ENCODE measurements around the gene SPRYD3.
"Not testable (repeated sequence)": the region's sequence is repeated elsewhere in the genome, so short reads cannot be mapped to it uniquely, and the experiment has no call there.

The SPRYD3 gene

DNA sequence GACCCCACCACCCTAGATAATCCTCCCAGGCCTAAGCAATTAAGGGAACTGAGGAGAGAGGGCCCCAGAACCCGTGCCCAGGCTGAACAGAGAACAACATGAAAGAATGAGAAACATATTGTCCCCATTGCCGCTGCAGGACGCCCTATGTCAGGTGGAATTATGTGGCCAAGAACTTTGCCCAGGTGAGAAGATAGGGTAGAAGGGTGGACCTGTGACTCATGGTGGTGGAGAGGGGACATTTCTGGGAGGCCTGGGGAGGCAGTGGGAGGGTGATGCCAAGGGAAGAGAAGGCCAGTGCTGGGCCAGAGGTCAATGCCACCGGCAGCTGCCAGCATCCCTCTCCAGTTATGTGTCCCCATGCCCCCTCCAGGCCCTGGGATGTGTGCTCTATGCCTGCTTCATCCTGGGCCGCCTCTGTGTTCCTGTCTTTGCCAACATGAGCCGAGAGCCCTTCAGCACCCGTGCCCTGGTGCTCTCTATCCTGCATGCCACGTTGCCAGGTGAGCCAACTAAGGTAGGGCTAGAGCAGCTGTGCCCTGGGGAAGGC, 39.6 kb upstream of the SPRYD3 start:
- TF ChIP-seq, protein P1, sequence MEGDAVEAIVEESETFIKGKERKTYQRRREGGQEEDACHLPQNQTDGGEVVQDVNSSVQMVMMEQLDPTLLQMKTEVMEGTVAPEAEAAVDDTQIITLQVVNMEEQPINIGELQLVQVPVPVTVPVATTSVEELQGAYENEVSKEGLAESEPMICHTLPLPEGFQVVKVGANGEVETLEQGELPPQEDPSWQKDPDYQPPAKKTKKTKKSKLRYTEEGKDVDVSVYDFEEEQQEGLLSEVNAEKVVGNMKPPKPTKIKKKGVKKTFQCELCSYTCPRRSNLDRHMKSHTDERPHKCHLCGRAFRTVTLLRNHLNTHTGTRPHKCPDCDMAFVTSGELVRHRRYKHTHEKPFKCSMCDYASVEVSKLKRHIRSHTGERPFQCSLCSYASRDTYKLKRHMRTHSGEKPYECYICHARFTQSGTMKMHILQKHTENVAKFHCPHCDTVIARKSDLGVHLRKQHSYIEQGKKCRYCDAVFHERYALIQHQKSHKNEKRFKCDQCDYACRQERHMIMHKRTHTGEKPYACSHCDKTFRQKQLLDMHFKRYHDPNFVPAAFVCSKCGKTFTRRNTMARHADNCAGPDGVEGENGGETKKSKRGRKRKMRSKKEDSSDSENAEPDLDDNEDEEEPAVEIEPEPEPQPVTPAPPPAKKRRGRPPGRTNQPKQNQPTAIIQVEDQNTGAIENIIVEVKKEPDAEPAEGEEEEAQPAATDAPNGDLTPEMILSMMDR (IDR thresholded peaks at IDR 0.05; ENCODE audit: control insufficient read depth, insufficient read depth, low read depth, low read length, missing control alignments) = no peak
- H3K4me3 ChIP-seq (ENCODE audit: control insufficient read depth, low read depth, low read length) = no peak overlapping the region
- no peak for DNase-seq (ENCODE audit: low read depth)

DNA sequence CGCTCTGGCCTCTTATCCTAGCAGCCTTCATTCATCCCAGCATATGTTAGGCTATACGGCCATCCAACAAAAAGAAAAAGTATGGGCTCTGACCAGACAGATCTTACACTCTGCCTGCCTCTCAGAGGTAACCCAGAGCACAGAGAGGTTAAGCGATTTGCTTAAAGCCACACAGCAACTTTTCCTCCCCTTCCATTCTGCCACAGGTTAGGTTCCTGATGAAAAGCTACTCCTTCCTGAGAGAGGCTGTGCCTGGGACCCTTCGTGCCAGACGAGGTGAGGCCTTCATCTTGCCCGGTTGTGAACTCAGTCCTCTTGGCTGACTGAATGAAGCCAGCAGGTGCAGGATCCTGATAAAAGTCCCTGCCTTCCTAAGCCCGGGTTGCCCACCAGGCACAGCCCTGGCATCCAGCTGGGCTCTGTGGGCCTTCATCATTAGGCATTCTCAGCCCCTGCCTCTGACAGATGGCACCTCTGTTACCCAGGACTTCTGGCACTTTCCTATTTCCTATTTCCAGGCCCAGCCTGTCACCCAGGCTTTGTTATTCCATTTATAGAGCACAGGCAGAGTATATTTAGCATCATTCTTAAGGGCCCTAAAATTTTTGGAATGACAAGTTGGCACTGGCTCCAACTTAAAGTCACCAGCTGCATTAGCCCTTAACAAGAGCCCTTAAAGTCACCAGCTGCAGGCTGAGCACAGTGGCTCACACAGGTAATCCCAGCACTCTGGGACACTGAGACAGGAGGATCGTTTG, 36.9 kb upstream of the SPRYD3 start:
- DNase-seq (ENCODE audit: low read depth) = no peak
- TF ChIP-seq, protein P1 (IDR thresholded peaks at IDR 0.05; ENCODE audit: control insufficient read depth, insufficient read depth, low read depth, low read length, missing control alignments) = no peak
- H3K4me3 ChIP-seq (ENCODE audit: control insufficient read depth, low read depth, low read length) = no peak overlapping the region

DNA sequence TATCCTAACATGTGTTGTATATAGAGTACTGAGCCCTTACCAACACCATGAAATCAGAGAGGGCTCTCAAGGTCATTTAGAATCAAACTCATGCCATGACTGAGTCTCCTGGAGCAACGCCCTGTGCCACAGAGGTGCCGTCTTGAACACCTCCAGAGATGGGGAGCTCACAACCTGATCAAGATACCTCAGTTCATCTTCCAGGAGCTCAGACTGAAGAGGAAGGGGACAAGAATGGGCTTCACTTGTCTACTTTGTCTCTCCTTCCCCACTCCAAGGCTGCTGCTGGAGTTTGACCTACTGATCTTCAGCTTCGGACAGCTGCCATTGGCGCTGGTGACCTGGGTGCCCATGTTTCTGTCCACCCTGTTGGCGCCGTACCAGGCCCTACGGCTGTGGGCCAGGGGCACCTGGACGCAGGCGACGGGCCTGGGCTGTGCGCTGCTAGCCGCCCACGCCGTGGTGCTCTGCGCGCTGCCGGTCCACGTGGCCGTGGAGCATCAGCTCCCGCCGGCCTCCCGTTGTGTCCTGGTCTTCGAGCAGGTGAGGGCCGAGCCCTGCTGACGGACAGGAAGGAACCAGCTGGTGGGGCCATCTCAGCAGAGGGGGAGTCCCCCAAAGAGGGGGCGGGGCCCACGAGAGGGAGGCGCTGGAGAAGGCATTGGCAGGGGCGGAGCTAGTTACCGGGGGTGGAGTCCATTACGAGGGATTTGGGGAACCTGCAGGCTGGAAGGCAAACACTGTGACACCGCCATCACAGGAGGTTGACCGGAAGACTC, 36.1 kb upstream of the SPRYD3 start:
- H3K4me3 ChIP-seq (ENCODE audit: control insufficient read depth, low read depth, low read length) = no peak overlapping the region
- no peak for DNase-seq (ENCODE audit: low read depth)
- TF ChIP-seq, protein P1 (IDR thresholded peaks at IDR 0.05; ENCODE audit: control insufficient read depth, insufficient read depth, low read depth, low read length, missing control alignments) = no peak

DNA sequence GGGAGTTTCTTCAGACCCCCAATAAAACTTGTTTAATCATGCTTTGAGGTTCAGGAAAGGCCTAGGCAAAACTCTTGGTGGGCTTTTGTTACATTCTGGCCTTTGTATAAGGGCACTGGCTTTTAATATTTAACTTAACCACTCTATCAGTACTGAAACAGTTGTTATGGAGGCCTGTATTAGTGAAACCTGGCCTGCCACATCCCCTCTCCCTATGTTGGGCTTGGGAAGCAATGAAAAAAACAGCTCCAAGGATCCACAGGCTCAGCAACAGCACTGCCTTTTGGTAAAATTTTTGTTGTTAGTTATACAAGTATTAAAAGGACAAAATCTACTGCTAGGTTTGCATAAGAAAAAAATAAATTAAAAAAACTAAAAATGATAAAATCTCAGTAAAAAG, 34.8 kb upstream of the SPRYD3 start:
- DNase-seq (ENCODE audit: low read depth) = no peak
- TF ChIP-seq, protein P1 (IDR thresholded peaks at IDR 0.05; ENCODE audit: control insufficient read depth, insufficient read depth, low read depth, low read length, missing control alignments) = no peak
- no peak overlapping the region for H3K4me3 ChIP-seq (ENCODE audit: control insufficient read depth, low read depth, low read length)

DNA sequence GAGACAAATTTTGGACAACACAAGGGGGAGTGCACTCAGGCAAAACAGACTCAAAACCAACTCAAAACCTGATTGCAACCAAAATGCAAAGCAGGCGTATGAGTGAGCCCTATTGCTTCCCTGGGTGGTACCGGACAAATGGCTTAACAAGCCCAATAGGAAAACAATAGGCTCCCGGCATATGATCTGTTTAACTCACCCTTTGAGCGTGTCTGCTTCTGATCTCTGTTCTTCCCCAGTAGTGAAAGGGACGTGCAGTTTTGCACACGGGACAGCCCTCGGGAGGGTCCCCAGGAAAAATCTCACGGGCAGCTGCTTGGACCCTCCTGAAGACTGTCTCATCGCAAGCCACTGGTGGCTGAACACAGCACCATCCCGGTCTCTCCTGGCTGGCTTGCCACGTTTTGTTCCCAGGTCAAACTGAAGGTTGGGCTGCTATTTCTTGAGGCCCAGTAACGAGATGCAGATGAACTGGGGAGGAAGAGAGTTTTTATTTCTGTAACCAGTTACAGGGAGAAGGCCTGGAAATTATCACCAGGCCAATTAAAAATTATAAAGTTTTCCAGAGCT, 34.0 kb upstream of the SPRYD3 start:
- H3K4me3 ChIP-seq (ENCODE audit: control insufficient read depth, low read depth, low read length) = no peak overlapping the region
- no peak for DNase-seq (ENCODE audit: low read depth)
- TF ChIP-seq, protein P1 (IDR thresholded peaks at IDR 0.05; ENCODE audit: control insufficient read depth, insufficient read depth, low read depth, low read length, missing control alignments) = no peak

DNA sequence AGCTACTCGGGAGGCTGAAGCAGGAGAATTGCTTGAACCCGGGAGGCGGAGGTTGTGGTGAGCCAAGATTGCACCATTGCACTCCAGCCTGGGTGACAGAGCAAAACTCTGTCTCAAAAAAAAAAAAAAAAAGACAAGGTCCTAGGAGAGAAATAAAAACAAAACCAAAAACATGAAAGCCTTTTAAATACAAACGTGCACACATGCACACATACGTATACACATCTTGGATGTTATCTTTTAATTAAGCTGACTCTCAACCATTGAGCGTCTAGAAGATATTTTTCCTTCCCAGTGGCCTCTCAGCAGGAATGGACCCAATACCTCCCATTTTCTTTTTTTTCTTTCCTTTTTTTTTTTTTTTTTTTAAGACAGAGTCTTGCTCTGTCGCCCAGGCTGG, 33.2 kb upstream of the SPRYD3 start:
- not testable (repeated sequence) for H3K4me3 ChIP-seq (ENCODE audit: control insufficient read depth, low read depth, low read length); DNase-seq (ENCODE audit: low read depth)

DNA sequence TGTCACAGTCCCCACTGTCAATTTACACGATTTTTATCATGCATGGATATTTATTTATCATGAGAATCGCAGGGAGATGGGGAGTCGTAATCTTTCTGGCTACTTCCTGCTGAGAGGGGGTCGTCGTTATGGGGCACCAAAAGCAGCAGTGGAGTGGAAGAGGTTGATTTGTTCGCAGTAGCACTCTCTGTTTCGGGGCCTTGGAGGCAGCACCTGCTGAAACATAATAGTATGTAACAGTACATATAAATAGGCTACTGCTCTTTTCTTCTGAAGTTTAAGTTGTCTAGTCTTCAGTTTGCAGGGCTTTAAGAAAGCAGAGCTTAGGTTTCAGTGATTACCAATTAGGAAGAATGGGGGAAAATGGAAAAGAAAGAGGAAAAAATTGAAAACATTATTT, 27.9 kb upstream of the SPRYD3 start:
- TF ChIP-seq, protein P1 (IDR thresholded peaks at IDR 0.05; ENCODE audit: control insufficient read depth, insufficient read depth, low read depth, low read length, missing control alignments) = no peak
- no peak for DNase-seq (ENCODE audit: low read depth)
- H3K4me3 ChIP-seq (ENCODE audit: control insufficient read depth, low read depth, low read length) = no peak overlapping the region

Data from AG09309 (cell line).